Measurements from ENCODE around the gene ACADVL.

The ACADVL gene

DNA sequence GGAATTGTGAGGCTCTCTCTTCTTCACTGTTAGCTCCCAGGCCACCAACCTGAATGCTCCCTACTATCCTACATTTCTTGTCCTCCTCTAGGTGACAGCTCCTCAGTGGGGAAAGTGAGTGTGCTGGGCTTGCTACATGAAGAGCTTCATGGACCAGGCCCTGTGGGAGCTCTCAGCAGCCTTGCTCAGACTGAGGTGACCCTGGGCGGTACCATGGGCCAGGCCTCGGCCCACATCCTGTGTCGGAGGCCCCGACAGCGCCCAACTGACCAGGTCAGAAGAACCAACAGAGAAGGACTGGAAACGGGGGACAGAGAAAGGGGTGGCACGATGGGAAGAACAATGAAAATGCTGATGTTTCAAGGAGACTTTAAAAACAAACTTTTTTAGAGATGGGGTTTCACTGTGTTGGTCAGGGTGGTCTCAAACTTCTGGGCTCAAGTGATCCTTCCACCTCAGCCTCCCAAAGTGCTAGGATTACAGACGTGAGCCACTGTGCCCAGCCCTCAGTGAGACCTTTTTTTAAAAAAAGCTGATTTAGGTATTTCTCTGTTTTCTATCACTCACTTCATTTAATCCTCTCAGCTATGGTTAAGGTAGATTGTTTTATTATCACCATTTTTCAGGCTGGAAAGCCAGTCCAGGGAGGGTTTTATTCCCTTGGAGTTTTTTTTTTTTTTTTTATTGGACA lies 37.2 kb downstream of the ACADVL start:
- no peak overlapping the region for H3K4me3 ChIP-seq (ENCODE audit: low read length)
- TF ChIP-seq, protein P1, sequence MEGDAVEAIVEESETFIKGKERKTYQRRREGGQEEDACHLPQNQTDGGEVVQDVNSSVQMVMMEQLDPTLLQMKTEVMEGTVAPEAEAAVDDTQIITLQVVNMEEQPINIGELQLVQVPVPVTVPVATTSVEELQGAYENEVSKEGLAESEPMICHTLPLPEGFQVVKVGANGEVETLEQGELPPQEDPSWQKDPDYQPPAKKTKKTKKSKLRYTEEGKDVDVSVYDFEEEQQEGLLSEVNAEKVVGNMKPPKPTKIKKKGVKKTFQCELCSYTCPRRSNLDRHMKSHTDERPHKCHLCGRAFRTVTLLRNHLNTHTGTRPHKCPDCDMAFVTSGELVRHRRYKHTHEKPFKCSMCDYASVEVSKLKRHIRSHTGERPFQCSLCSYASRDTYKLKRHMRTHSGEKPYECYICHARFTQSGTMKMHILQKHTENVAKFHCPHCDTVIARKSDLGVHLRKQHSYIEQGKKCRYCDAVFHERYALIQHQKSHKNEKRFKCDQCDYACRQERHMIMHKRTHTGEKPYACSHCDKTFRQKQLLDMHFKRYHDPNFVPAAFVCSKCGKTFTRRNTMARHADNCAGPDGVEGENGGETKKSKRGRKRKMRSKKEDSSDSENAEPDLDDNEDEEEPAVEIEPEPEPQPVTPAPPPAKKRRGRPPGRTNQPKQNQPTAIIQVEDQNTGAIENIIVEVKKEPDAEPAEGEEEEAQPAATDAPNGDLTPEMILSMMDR (IDR thresholded peaks at IDR 0.05; ENCODE audit: insufficient read depth, low read depth, low read length, missing control alignments), result no peak
- no peak for DNase-seq (ENCODE audit: low read depth)

DNA sequence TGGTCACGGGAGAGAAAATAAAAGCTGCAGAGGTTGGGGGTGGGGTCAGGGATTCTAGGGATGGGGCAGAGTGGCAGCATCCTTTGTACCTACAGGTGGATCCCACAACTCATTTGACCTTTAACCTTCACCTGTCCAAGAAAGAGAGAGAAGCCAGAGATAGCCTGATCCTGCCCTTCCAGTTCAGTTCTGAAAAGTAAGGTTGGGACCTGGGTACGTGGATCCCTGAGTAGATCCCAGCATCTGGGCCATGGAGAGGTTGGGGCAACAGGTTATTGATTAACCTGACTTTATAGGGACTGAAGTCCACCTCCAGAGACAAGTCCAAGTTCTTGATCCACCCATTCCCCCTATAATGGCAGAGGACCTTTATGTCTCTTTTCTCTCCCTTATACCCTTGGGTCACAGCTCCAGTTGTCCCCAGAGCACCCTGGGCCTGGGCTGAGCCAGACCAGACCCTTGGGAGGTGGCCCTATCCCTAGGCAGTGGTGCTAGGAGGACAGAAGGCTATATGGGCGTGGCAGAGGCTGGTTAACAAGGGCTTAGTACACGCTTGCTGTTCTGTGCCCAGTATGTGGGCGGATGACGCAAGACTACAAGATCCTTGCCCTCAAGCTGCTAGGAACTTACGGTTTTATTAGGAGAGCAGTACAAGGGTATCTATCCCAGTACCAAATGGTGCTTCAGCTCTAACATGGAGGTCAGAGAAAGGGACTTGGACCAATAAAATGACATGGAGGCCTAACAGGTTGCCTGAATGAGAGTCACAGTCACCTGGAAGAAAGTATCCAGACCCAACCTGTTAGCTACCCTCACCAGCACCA lies 39.2 kb downstream of the ACADVL start:
- DNase-seq (ENCODE audit: low read depth), result peak; percentile 92
- no peak overlapping the region for H3K4me3 ChIP-seq (ENCODE audit: low read length)

DNA sequence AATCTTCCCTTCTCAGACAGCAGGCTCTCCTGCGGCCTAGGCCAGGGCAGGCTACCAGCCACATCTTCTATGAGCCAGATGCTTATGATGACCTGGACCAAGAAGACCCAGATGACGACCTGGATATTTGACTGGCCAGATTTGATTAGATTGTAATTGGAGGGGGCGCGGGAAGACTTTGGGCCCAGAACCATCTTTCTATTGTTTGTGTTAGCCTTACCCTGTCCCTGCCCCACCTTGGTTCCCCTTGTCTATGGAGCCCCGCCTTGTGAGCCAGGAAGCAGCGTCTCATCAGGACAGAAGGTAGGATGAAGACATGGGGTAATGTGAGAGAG lies 39.8 kb downstream of the ACADVL start:
- no peak overlapping the region for H3K4me3 ChIP-seq (ENCODE audit: low read length)
- DNase-seq (ENCODE audit: low read depth), result no peak
- TF ChIP-seq, protein P1 (IDR thresholded peaks at IDR 0.05; ENCODE audit: insufficient read depth, low read depth, low read length, missing control alignments), result no peak

More for the DNA sequence above, 39.2 kb downstream of the ACADVL start:
- TF ChIP-seq, protein P1 (IDR thresholded peaks at IDR 0.05; ENCODE audit: insufficient read depth, low read depth, low read length, missing control alignments), result no peak

DNA sequence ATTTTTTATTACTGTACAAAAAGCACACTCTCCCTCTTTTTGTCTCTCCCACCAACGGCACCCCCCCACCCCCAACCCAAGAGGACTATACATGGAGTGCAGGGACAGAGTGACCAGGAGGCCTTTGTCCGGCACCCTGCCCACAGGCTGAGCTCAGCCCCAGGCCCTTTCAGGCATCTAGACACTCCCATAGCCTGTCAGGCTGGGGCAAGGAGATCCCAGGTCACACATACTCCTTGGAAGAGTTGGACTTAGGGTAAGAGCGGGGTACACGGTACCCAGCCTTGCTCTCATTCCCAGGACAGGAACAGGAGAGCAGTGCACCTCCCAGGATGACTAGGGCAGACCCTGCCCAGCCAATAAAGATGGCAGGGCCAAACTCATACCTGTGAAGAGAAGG lies 40.4 kb downstream of the ACADVL start:
- TF ChIP-seq, protein P1 (IDR thresholded peaks at IDR 0.05; ENCODE audit: insufficient read depth, low read depth, low read length, missing control alignments), result no peak
- peak overlapping the region; percentile 55 for H3K4me3 ChIP-seq (ENCODE audit: low read length)
- DNase-seq (ENCODE audit: low read depth), result no peak

DNA sequence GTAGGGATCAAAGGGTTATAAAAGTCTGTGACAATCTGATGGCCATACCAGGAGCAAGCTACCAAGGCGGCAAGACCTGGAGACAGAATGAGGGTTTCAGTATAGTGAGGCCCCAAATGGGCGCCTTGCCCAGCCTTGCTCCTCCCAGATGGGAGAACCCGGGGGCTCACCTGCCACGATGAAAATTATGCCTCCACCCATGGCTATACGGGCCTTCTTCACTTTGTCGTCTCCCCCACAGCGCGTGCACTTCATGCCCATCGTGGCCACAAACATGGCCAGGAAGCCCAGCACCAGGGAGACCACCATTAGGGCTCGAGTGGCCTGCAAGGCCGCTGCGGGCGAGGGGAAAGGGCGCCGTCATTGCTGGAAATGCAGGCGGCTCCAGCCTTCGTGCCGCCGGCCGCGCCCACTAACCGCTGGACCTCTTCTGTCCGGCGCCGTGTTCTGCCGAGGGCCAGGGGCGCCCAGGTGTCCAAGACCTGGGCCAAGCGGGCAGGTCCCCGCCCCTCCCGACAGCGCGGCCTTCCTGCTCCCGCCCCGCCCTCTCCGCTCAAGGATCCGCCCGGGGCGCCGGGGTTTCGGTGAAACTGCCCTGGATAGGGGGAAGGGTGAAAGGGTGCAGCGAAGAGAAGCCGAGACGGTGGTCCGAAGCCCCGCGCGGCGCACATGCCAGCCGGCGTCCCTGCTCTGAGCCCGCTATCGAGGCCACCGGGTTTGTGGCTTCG lies 41.1 kb downstream of the ACADVL start:
- DNase-seq (ENCODE audit: low read depth), result peak; percentile 66
- TF ChIP-seq, protein P1 (IDR thresholded peaks at IDR 0.05; ENCODE audit: insufficient read depth, low read depth, low read length, missing control alignments), result no peak
- H3K4me3 ChIP-seq (ENCODE audit: low read length), result peak overlapping the region; percentile 55

DNA sequence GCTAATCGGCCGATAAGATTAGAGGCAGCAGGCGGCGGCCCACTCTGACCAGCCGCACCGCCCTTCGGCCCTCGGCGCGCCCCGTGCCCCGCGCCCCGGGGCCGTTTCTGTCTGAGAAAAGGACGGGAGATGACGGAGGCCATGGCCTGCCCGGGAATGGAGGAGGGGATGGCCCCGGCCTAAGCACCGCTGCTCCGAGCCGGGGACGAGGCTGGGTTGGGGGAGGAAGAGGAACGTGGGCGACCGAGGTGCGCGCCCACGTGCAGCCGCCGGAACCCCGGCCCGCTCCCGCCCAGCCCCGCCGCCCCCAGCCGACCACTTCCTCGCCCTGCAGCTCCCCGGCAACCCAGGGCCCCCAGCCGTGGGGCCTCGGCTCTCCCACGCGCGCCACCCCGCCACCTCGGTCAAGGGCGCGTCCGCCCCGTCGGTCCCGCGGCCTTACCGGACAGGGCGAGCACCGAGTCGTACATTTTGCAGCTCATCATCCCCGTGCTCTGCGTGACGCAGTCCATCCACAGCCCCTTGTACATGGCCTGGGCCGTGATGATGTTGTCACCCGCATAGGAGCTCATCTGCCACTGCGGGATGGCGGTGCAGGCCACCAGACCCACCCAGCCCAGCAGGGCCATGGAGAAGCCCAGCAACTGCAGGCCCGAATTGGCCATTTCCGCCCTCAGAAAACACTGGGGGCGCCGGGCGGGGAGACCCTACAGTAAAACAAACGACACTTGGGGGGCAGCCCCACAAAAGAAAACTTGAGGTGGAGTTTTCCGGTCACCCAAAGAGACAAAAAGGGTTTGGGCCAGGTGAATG lies 41.8 kb downstream of the ACADVL start:
- TF ChIP-seq, protein P1 (IDR thresholded peaks at IDR 0.05; ENCODE audit: insufficient read depth, low read depth, low read length, missing control alignments), result no peak
- no peak for DNase-seq (ENCODE audit: low read depth)

More for the DNA sequence above, 41.8 kb downstream of the ACADVL start:
- H3K4me3 ChIP-seq (ENCODE audit: low read length), result peak overlapping the region; percentile 55

Data from epithelial cell of esophagus (primary cell).